K562 (cell line): ENCODE data around the gene NCOA1. TPM values are rescaled to one million over a fixed set of nuclear protein-coding genes. Genes with fewer than 3 reads are reported as not detected.
A peak's percentile ranks its signal among the peaks of the same experiment; 100 is the strongest.

Experiments
- ARNT ChIP-seq, 2 experiments: fragments of 450-650 bp; IDR thresholded peaks; 2 replicates each; pipeline ENCODE4 v1.6.1; 2016; ENCODE audit warnings: mild to moderate bottlenecking in 1 of 2
- BCOR ChIP-seq: fragments of 450-650 bp; IDR thresholded peaks from 2 replicates; pipeline ENCODE4 v1.6.1; 2016
- CHD2 ChIP-seq: IDR thresholded peaks from 2 replicates; pipeline ENCODE4 v1.6.1; 2011; ENCODE audit warnings: low read depth, low read length
- CREM ChIP-seq: IDR thresholded peaks from 2 replicates; pipeline ENCODE4 v1.6.1; 2014; ENCODE audit warnings: antibody characterized with exemption, low read depth
- HMGN3 ChIP-seq: IDR thresholded peaks from 2 replicates; pipeline ENCODE4 v1.6.1; 2011; ENCODE audit warnings: borderline replicate concordance, low read depth, mild to moderate bottlenecking, mixed read lengths, low read length; ENCODE audit not compliant: insufficient read length; ENCODE audit errors: extremely low read depth
- MEF2A ChIP-seq: IDR thresholded peaks from 2 replicates; pipeline ENCODE4 v1.6.1; 2011; ENCODE audit warnings: low read depth, mild to moderate bottlenecking, low read length, moderate library complexity; ENCODE audit not compliant: control insufficient read depth
- MLX ChIP-seq, 2 experiments: fragments of 450-650 bp in 1 of 2; sonication (generic) in 1 of 2; formaldehyde crosslinking; conservative IDR thresholded peaks; 2 replicates each; pipeline versions ENCODE4 v1.4.0 to v1.8.1; 2020 to 2022; ENCODE audit warnings: mild to moderate bottlenecking in 1 of 2, missing genetic modification reagents in 1 of 2
- NBN ChIP-seq: fragments of 450-650 bp; IDR thresholded peaks from 2 replicates; pipeline ENCODE4 v1.6.1; 2016; ENCODE audit warnings: low read depth, mild to moderate bottlenecking
- NEUROD1 ChIP-seq: fragments of 150-350 bp; IDR thresholded peaks from 2 replicates; pipeline ENCODE4 v1.6.1; 2014; ENCODE audit warnings: borderline replicate concordance, low read length, low read depth; ENCODE audit not compliant: partially characterized antibody
- NR1H2 ChIP-seq: sonication (generic); formaldehyde crosslinking; IDR thresholded peaks from 2 replicates; pipeline ENCODE4 v1.4.0; 2020; ENCODE audit warnings: mild to moderate bottlenecking, missing genetic modification reagents
- POLR2AphosphoS2 ChIP-seq: IDR thresholded peaks from 2 replicates; pipeline ENCODE4 v1.6.1; 2012; ENCODE audit warnings: low read length, improper control_type of control experiment
- RAD21 ChIP-seq, 2 experiments: fragments of 250-450 bp in 1 of 2; fragments of 450-650 bp in 1 of 2; sonication (Bioruptor Pico) in 1 of 2; formaldehyde crosslinking in 1 of 2; IDR thresholded peaks in 1 of 2; conservative IDR thresholded peaks in 1 of 2; 2 replicates each; pipeline versions ENCODE4 v1.4.0 to v1.8.0; 2020 to 2022; ENCODE audit warnings: mild to moderate bottlenecking in 2 of 2, moderate library complexity in 1 of 2
- RBM34 ChIP-seq: fragments of 200-400 bp; formaldehyde crosslinking; IDR thresholded peaks from 2 replicates; pipeline ENCODE4 v1.6.1; 2018; ENCODE audit warnings: low read length, borderline replicate concordance; ENCODE audit not compliant: insufficient read depth
- SIN3B ChIP-seq: fragments of 450-650 bp; IDR thresholded peaks from 2 replicates; pipeline ENCODE4 v1.6.1; 2017; ENCODE audit warnings: low read depth, mild to moderate bottlenecking, moderate library complexity
- ZNF212 ChIP-seq: fragments of 450-650 bp; formaldehyde crosslinking; IDR thresholded peaks from 2 replicates; pipeline ENCODE4 v1.4.0; 2020; ENCODE audit warnings: mild to moderate bottlenecking
- polyA plus RNA-seq, 8 experiments: library from polyadenylated mRNA; depleted of rRNA in 4 of 8; stranded (reverse) in 5 of 8; unstranded in 3 of 8; fragments of >200 nt; fragmentation: Nextera tagmentation in 2 of 8; fragmentation: Illumina TruSeq in 1 of 8; extraction: Ambion mirVana in 2 of 8; extraction: Trizol in 1 of 8; gene quantifications; 2 replicates each; pipeline versions ENCODE4 v1.2.1 to v1.2.3, GENCODE V29; 2011 to 2014; ENCODE audit warnings: inconsistent platforms in 1 of 8, missing spikeins in 1 of 8
- total RNA-seq, 7 experiments: library from RNA; depleted of rRNA in 6 of 7; stranded (reverse); fragments of >200 nt in 6 of 7; fragmentation: Illumina TruSeq in 2 of 7; extraction: Trizol in 2 of 7; gene quantifications; 2 replicates each; pipeline versions ENCODE4 v1.2.1 to v1.2.3, GENCODE V29; 2011 to 2021; ENCODE audit warnings: low replicate concordance in 1 of 7
- TF ChIP-seq, protein P1 (sequence below): fragments of 250-450 bp; sonication (Bioruptor Pico); IDR thresholded peaks from 2 replicates; pipeline ENCODE4 v1.8.0; 2022; ENCODE audit warnings: inconsistent platforms
- TF ChIP-seq, protein P2 (sequence below): fragments of 250-450 bp; sonication (Bioruptor Pico); IDR thresholded peaks from 2 replicates; pipeline ENCODE4 v1.8.0; 2022; ENCODE audit warnings: moderate library complexity, mild to moderate bottlenecking, inconsistent platforms
- TF ChIP-seq, protein P3 (sequence below): IDR thresholded peaks from 3 replicates; pipeline ENCODE4 v1.6.1; 2011; ENCODE audit warnings: borderline replicate concordance, mild to moderate bottlenecking, moderate library complexity; ENCODE audit not compliant: insufficient read length; ENCODE audit errors: extremely low read depth

NCOA1 gene
- total and polyA plus RNA-seq, 9 of the 15 experiments (the other 6 are each of a cell fraction or from before 2014, with no cell fraction given) = 4.9 to 25.7 (median 17.0) TPM

- TF ChIP-seq, protein P1, sequence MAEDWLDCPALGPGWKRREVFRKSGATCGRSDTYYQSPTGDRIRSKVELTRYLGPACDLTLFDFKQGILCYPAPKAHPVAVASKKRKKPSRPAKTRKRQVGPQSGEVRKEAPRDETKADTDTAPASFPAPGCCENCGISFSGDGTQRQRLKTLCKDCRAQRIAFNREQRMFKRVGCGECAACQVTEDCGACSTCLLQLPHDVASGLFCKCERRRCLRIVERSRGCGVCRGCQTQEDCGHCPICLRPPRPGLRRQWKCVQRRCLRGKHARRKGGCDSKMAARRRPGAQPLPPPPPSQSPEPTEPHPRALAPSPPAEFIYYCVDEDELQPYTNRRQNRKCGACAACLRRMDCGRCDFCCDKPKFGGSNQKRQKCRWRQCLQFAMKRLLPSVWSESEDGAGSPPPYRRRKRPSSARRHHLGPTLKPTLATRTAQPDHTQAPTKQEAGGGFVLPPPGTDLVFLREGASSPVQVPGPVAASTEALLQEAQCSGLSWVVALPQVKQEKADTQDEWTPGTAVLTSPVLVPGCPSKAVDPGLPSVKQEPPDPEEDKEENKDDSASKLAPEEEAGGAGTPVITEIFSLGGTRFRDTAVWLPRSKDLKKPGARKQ (CRISPR knock-in tag) = no peak
- no peak for TF ChIP-seq NEUROD1
- no peak for TF ChIP-seq NR1H2
- TF ChIP-seq, protein P2, sequence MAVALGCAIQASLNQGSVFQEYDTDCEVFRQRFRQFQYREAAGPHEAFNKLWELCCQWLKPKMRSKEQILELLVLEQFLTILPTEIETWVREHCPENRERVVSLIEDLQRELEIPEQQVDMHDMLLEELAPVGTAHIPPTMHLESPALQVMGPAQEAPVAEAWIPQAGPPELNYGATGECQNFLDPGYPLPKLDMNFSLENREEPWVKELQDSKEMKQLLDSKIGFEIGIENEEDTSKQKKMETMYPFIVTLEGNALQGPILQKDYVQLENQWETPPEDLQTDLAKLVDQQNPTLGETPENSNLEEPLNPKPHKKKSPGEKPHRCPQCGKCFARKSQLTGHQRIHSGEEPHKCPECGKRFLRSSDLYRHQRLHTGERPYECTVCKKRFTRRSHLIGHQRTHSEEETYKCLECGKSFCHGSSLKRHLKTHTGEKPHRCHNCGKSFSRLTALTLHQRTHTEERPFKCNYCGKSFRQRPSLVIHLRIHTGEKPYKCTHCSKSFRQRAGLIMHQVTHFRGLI = no peak
- TF ChIP-seq RAD21 (CRISPR knock-in tag; conservative IDR thresholded peaks at IDR 0.05 in 1 of 2, IDR thresholded peaks at IDR 0.05 in 1 of 2) = 0 out of 4 replicates have a peak, but pooled peaks of 1 of the 2 experiments have one; percentile 6
- TF ChIP-seq CHD2 = no peak
- peak in 1 of 2 experiments; percentile 44; a peak in 1 of 4 replicates for TF ChIP-seq ARNT (IDR thresholded peaks at IDR 0.05)
- TF ChIP-seq, protein P3, sequence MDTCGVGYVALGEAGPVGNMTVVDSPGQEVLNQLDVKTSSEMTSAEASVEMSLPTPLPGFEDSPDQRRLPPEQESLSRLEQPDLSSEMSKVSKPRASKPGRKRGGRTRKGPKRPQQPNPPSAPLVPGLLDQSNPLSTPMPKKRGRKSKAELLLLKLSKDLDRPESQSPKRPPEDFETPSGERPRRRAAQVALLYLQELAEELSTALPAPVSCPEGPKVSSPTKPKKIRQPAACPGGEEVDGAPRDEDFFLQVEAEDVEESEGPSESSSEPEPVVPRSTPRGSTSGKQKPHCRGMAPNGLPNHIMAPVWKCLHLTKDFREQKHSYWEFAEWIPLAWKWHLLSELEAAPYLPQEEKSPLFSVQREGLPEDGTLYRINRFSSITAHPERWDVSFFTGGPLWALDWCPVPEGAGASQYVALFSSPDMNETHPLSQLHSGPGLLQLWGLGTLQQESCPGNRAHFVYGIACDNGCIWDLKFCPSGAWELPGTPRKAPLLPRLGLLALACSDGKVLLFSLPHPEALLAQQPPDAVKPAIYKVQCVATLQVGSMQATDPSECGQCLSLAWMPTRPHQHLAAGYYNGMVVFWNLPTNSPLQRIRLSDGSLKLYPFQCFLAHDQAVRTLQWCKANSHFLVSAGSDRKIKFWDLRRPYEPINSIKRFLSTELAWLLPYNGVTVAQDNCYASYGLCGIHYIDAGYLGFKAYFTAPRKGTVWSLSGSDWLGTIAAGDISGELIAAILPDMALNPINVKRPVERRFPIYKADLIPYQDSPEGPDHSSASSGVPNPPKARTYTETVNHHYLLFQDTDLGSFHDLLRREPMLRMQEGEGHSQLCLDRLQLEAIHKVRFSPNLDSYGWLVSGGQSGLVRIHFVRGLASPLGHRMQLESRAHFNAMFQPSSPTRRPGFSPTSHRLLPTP = no peak
- TF ChIP-seq MEF2A = no peak
- no peak for TF ChIP-seq ZNF212 (CRISPR knock-in tag)
- TF ChIP-seq CREM = no peak
- TF ChIP-seq RBM34 = no peak
- no peak for TF ChIP-seq POLR2AphosphoS2
- TF ChIP-seq HMGN3 = no peak
- TF ChIP-seq SIN3B = no peak; the same call in 1 of the 2 replicates
- TF ChIP-seq NBN = no peak
- TF ChIP-seq BCOR = no peak; the same call in 1 of the 2 replicates
- TF ChIP-seq MLX (CRISPR knock-in tag; conservative IDR thresholded peaks at IDR 0.05) = no peak
Observed at GRCh38 chr2:24490181-24490689, 819 bp upstream of the NCOA1 start (continued).
